ENCODE data around the gene MCTP1. TPM values are rescaled to one million over a fixed set of nuclear protein-coding genes. Genes with fewer than 3 reads are reported as not detected.
A peak's percentile ranks its signal among the peaks of the same experiment; 100 is the strongest.

The MCTP1 gene
- total RNA-seq, 1 experiment from 2014 or later: 25.8 TPM

DNA sequence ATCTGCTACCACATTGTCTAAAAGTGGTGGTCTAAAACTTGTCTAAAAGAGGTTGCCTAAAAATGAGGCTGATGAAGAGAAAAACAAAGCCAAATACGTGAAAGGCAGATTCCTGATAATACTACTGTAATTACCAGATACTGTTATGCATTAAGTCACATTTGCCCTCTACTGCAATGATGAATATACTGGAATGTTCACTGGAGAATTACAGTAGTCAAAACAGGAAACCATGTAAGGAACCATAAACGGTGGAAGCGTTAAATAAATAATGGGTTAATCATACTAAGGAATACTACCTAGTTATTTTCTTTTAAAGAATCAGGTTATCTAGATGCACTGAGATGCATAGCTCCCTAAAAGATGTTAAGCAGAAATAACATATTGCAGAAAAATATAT, 201.3 kb downstream of the MCTP1 start:
- H3K27me3 ChIP-seq (replicated peaks; ENCODE audit: insufficient read depth, low read depth, low read length, poor library complexity): no peaks in the 10 kb centered on the region
- H3K36me3 ChIP-seq (ENCODE audit: insufficient read depth, low read length, poor library complexity, severe bottlenecking): no peaks in the 10 kb centered on the region
- BruUV-seq (replicated peaks): no TSS peak
- no peak overlapping the region for H3K4me3 ChIP-seq (ENCODE audit: low read depth, low read length, poor library complexity, severe bottlenecking)
- TF ChIP-seq, protein P1, sequence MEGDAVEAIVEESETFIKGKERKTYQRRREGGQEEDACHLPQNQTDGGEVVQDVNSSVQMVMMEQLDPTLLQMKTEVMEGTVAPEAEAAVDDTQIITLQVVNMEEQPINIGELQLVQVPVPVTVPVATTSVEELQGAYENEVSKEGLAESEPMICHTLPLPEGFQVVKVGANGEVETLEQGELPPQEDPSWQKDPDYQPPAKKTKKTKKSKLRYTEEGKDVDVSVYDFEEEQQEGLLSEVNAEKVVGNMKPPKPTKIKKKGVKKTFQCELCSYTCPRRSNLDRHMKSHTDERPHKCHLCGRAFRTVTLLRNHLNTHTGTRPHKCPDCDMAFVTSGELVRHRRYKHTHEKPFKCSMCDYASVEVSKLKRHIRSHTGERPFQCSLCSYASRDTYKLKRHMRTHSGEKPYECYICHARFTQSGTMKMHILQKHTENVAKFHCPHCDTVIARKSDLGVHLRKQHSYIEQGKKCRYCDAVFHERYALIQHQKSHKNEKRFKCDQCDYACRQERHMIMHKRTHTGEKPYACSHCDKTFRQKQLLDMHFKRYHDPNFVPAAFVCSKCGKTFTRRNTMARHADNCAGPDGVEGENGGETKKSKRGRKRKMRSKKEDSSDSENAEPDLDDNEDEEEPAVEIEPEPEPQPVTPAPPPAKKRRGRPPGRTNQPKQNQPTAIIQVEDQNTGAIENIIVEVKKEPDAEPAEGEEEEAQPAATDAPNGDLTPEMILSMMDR (conservative IDR thresholded peaks at IDR 0.05; ENCODE audit: low read depth, low read length): no peak
- TF ChIP-seq EZH2 (IDR thresholded peaks at IDR 0.05; ENCODE audit: borderline replicate concordance, low read depth, low read length, poor library complexity, severe bottlenecking): no peak
- POLR2A ChIA-PET (ENCODE audit: low non-redundant PET): no interaction called here
- peaks cover 13% of the 10 kb centered on the region for H3K4me1 ChIP-seq (ENCODE audit: insufficient read depth, low read length, poor library complexity, severe bottlenecking)
- H3K27ac ChIP-seq (ENCODE audit: low read depth, low read length, poor library complexity, severe bottlenecking): no peak overlapping the region
- DNase-seq (ENCODE audit: low spot score): no peak
- no peaks in the 10 kb centered on the region for H3K9me3 ChIP-seq (ENCODE audit: low read depth, low read length, poor library complexity, severe bottlenecking)
- intact Hi-C loops (cut with micrococcal nuclease; ENCODE audit: unreplicated experiment): no loop called here
- CTCF ChIA-PET: no interaction called here

DNA sequence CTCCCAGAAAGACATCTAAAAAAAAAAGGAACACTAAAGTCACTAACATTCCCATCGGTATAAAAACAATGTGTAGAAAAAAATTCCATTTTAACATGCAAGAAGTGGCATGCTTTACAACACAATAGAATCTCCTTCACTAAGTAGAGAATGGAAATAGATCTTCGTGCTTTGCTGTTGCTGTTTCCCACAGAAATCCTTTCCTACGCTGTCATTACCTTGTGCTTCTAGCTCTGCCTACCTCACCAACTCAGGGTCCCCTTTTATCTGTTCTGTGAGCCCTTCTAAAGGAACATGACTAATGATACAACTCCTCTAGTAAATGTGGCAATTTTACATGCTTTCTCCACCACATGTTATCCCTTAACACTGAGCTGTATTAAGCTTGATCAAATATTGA, 202.9 kb downstream of the MCTP1 start:
- peak overlapping the region; percentile 44 for H3K4me3 ChIP-seq (ENCODE audit: low read depth, low read length, poor library complexity, severe bottlenecking)
- peak overlapping the region; percentile 68 for H3K27ac ChIP-seq (ENCODE audit: low read depth, low read length, poor library complexity, severe bottlenecking)
- BruUV-seq (replicated peaks): no TSS peak
- no peak for DNase-seq (ENCODE audit: low spot score)
- no peaks in the 10 kb centered on the region for H3K27me3 ChIP-seq (replicated peaks; ENCODE audit: insufficient read depth, low read depth, low read length, poor library complexity)
- intact Hi-C loops (cut with micrococcal nuclease; ENCODE audit: unreplicated experiment): loop anchor here (2.0 kb wide), 1 partner anchor 113 kb away; no protein-coding TSS in a partner anchor
- CTCF ChIA-PET: interaction anchor here (1.5 kb wide), 1 partner anchor 114 kb away, joined by 3 read pairs; no protein-coding TSS in a partner anchor
- TF ChIP-seq, protein P1 (conservative IDR thresholded peaks at IDR 0.05; ENCODE audit: low read depth, low read length): no peak
- TF ChIP-seq EZH2 (IDR thresholded peaks at IDR 0.05; ENCODE audit: borderline replicate concordance, low read depth, low read length, poor library complexity, severe bottlenecking): no peak
- POLR2A ChIA-PET (ENCODE audit: low non-redundant PET): interaction anchor here (0.6 to 1.0 kb wide), 2 partner anchors 34 to 77 kb away, joined by 3 to 4 read pairs; no protein-coding TSS in a partner anchor
- no peaks in the 10 kb centered on the region for H3K36me3 ChIP-seq (ENCODE audit: insufficient read depth, low read length, poor library complexity, severe bottlenecking)
- H3K9me3 ChIP-seq (ENCODE audit: low read depth, low read length, poor library complexity, severe bottlenecking): no peaks in the 10 kb centered on the region
- H3K4me1 ChIP-seq (ENCODE audit: insufficient read depth, low read length, poor library complexity, severe bottlenecking): peaks cover 16% of the 10 kb centered on the region

- peak overlapping the region; percentile 68 for H3K27ac ChIP-seq (ENCODE audit: low read depth, low read length, poor library complexity, severe bottlenecking)
- no peaks in the 10 kb centered on the region for H3K27me3 ChIP-seq (replicated peaks; ENCODE audit: insufficient read depth, low read depth, low read length, poor library complexity)
- no peaks in the 10 kb centered on the region for H3K9me3 ChIP-seq (ENCODE audit: low read depth, low read length, poor library complexity, severe bottlenecking)
- ChIA-PET CTCF (interaction anchor here (1.5 kb wide), 1 partner anchor 113 kb away, joined by 3 read pairs; no protein-coding TSS in a partner anchor), POLR2A (ENCODE audit: low non-redundant PET) (interaction anchor here (1.0 kb wide), 1 partner anchor 34 kb away, joined by 4 read pairs; no protein-coding TSS in a partner anchor)
- DNase-seq (ENCODE audit: low spot score): peak; percentile 89
- H3K4me3 ChIP-seq (ENCODE audit: low read depth, low read length, poor library complexity, severe bottlenecking): peak overlapping the region; percentile 44
- intact Hi-C loops (cut with micrococcal nuclease; ENCODE audit: unreplicated experiment): loop anchor here (2.0 kb wide), 1 partner anchor 113 kb away; no protein-coding TSS in a partner anchor
- H3K36me3 ChIP-seq (ENCODE audit: insufficient read depth, low read length, poor library complexity, severe bottlenecking): no peaks in the 10 kb centered on the region
- H3K4me1 ChIP-seq (ENCODE audit: insufficient read depth, low read length, poor library complexity, severe bottlenecking): peaks cover 20% of the 10 kb centered on the region
- no TSS peak for BruUV-seq (replicated peaks)
- TF ChIP-seq, protein P1 (conservative IDR thresholded peaks at IDR 0.05; ENCODE audit: low read depth, low read length): no peak
- no peak for TF ChIP-seq EZH2 (IDR thresholded peaks at IDR 0.05; ENCODE audit: borderline replicate concordance, low read depth, low read length, poor library complexity, severe bottlenecking)
These were observed 203.4 kb downstream of the MCTP1 start for GRCh38 chr5:95081500-95081960.
